AG10803 (cell line): Measurements from ENCODE around the gene VAV2.

Source experiments
- DNase-seq: peaks from one replicate; pipeline ENCODE4 v3.0.0; 2010; ENCODE audit warnings: low read depth
- H3K4me3 ChIP-seq: 2 replicates; pipeline ENCODE4 v1.5.1; 2011; ENCODE audit warnings: mild to moderate bottlenecking, low read length, control low read depth
- CTCF ChIP-seq: conservative IDR thresholded peaks from 2 replicates; pipeline ENCODE4 v1.5.1; 2011; ENCODE audit warnings: mild to moderate bottlenecking, low read length, control low read depth, inconsistent platforms

The VAV2 gene

DNA sequence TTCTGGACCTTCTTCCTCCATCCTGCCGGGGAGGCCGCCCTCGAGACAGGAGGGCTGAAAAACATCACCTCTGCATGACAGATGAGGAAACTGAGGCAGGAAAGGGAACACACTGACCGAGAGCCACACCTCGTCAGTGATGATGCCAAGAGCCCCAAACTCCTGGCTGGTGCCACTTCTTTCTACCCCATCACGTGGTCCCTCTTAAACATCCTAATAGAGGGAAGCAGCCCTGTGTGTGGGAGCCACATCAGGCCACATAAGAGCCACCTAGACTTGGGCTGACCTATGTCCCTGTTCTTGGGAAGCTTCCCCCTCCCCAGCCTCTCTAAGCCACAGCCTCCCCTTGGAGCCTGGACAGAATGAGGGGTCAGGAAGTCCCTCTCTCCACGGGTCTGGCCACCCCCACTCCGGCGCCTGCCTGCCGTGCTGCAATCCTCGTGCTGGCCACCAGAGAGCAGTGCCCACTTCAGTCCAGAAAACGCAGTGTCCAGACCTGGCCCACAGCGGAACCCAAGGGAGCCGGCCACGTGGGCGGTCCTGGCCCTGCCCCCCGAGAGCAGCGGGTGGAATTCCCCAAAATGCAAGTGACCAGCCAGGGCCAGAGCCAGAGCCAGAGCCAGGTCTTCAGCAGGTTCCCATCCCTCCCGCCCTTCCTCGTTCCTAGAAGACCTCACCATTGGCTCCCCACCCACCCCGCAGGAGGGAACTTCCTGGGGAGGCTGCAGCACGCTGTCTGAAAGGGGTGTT is 199.2 kb downstream of the VAV2 start:
- DNase-seq, result peak; percentile 65
- peak; percentile 89 for TF ChIP-seq CTCF
- H3K4me3 ChIP-seq, result no peak overlapping the region

- H3K4me3 ChIP-seq, result no peak overlapping the region
- DNase-seq, result no peak
- no peak for TF ChIP-seq CTCF
Observed at GRCh38 chr9:133791735-133792649, 200.1 kb downstream of the VAV2 start.

DNA sequence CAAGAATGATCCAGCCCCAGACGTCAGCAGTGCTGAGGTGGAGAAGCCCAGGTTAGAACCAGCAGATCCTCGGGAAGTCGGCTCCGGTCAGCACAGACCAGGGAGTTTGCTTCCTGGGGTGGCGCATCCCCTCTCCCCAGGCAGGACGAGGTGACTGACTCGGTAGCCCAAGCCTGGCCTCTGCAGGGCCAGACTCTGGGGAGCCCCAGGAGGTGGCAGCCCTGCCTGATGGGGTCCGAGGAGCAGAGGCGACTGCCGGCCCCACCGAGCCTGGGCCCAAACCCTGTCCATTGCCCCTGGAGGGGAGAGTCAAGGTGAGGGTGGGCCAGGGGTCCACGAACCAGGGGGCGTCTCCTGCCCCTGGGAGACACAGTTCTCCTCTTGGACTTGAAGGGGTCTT is 201.1 kb downstream of the VAV2 start:
- H3K4me3 ChIP-seq, result no peak overlapping the region
- no peak for TF ChIP-seq CTCF
- DNase-seq, result no peak

DNA sequence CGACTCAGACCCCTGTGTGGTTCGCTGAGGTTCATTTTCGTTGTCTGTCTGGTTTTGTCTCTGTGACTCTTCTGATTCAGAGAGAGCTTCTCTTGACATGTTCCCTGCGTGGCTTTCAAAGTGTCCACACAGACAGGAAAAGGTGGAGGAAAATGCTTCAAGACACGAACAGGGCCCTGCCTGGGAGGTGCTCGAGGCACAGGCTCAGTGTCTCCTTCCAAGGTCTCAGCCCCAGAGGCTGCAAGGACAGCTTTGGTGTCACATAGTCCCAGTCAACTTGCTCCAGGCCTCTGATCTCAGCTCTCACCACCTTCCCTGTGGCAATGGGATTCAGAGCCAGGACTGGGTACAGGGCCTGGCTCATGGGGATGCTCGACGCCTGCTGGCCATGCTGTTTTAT is 202.3 kb downstream of the VAV2 start:
- TF ChIP-seq CTCF, result no peak

DNA sequence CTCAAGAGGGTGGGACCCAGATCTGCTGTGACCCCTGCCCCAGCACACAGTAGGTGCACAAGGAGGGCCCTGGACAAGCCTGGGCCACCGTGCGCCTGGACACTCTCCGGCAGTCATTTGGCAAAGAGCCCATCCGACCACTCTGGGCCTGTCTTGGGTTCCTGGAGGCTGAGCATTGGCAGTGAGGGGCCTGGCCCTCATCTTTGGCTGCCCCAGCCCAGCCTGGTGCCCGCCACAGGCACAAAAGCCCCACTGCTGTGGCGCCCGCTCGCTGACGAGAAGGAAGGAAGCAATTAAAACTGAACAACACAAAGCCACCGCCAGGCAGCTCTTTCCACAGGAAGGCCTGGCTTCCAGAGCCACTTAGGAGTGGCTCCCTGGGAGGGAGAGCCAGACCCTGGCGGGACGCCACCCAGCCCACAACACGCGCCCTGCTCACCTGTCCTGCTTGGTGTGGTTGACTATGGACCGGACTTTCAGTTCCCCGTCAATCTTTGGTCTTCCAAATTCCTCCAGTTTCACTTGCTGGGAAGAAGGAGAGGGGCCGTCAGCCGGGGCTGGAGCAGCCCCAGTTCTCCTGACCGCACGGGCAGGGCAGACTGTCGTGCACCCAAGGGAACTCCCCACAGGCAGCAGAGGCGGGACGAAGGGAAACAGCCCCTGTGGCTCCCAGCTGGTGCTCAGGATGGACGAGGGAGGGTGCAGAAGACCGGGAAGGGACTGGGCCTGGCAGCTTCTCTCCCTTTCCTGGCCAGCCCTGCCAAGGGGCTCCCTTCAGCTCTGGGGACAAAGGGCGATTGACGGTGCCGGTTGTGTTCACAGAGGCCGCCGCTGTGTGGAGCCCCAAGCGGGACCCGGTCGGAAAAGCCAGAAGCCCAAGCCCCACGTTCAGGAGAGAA is 203.1 kb downstream of the VAV2 start:
- no peak for TF ChIP-seq CTCF
- DNase-seq, result no peak
- H3K4me3 ChIP-seq, result no peak overlapping the region

More for the DNA sequence above, 202.3 kb downstream of the VAV2 start:
- no peak overlapping the region for H3K4me3 ChIP-seq
- no peak for DNase-seq

GRCh38 chr9:133788045-133788818 is 203.9 kb downstream of the VAV2 start:
- H3K4me3 ChIP-seq, result no peak overlapping the region
- no peak for DNase-seq
- no peak for TF ChIP-seq CTCF
